H1 (cell line): ENCODE data around the gene DPEP2. TPM values are rescaled to one million over a fixed set of nuclear protein-coding genes. Genes with fewer than 3 reads are reported as not detected.

ENCODE experiments used
- BRCA1 ChIP-seq: IDR thresholded peaks from 2 replicates; pipeline ENCODE4 v1.6.1; 2012; ENCODE audit warnings: low read depth, low read length, improper control_type of control experiment
- CHD1 ChIP-seq: IDR thresholded peaks from 2 replicates; pipeline ENCODE4 v1.6.1; 2012; ENCODE audit warnings: low read depth, low read length, improper control_type of control experiment
- HDAC6 ChIP-seq: IDR thresholded peaks from one replicate; pipeline ENCODE4 v1.7.1; 2012; ENCODE audit warnings: low read depth, mild to moderate bottlenecking, inconsistent platforms, low read length, moderate library complexity
- JUND ChIP-seq: IDR thresholded peaks from 2 replicates; pipeline ENCODE4 v1.6.1; 2011; ENCODE audit warnings: mild to moderate bottlenecking, improper control_type of control experiment, low read length
- KDM1A ChIP-seq: fragments of 200-600, 300-600 bp; sonication (generic); IDR thresholded peaks from 2 replicates; pipeline ENCODE4 v1.7.1; 2016; ENCODE audit warnings: mild to moderate bottlenecking, low read length, borderline replicate concordance
- MAFK ChIP-seq: IDR thresholded peaks from 2 replicates; pipeline ENCODE4 v1.6.1; 2012; ENCODE audit warnings: low read depth, mild to moderate bottlenecking, improper control_type of control experiment, low read length
- SP4 ChIP-seq: IDR thresholded peaks from 2 replicates; pipeline ENCODE4 v1.6.1; 2012; ENCODE audit warnings: low read length, inconsistent platforms
- SUZ12 ChIP-seq: fragments of 200-600 bp; sonication (generic); IDR thresholded peaks from 2 replicates; pipeline ENCODE4 v1.6.1; 2012; ENCODE audit warnings: mild to moderate bottlenecking, inconsistent platforms, low read length, moderate library complexity, mixed read lengths
- TCF12 ChIP-seq: IDR thresholded peaks from 2 replicates; pipeline ENCODE4 v1.6.1; 2011; ENCODE audit warnings: low read depth, mild to moderate bottlenecking, low read length
- polyA plus RNA-seq, 7 experiments: library from polyadenylated mRNA; depleted of rRNA in 3 of 7; stranded (reverse) in 5 of 7; unstranded in 2 of 7; fragments of >200 nt in 5 of 7; fragments of 200-250 nt in 2 of 7; gene quantifications; 1 replicate in 5 of 7; 2 replicates in 1 of 7; 4 replicates in 1 of 7; pipeline versions ENCODE4 v1.2.1 to v1.2.3, GENCODE V29; 2011 to 2013; ENCODE audit warnings: missing spikeins in 2 of 7, mixed read lengths in 2 of 7
- total RNA-seq: library from RNA; stranded (reverse); fragmentation: NEBNext Ultra II Directional; extraction: Animal tissue kit (Norgen Biotek cat#: 25700); gene quantifications from 2 replicates; pipeline ENCODE4 v1.2.1, GENCODE V29; 2021
- TF ChIP-seq, protein P1 (sequence below): fragments of 300-600 bp; sonication (generic); IDR thresholded peaks from 2 replicates; pipeline ENCODE4 v1.7.1; 2012; ENCODE audit warnings: low read length, moderate library complexity, mild to moderate bottlenecking, inconsistent platforms; ENCODE audit not compliant: insufficient replicate concordance

DPEP2 gene
- total and polyA plus RNA-seq, 2 of the 8 experiments (the other 6 are each of a cell fraction or from before 2014, with no cell fraction given), result not detected

DNA sequence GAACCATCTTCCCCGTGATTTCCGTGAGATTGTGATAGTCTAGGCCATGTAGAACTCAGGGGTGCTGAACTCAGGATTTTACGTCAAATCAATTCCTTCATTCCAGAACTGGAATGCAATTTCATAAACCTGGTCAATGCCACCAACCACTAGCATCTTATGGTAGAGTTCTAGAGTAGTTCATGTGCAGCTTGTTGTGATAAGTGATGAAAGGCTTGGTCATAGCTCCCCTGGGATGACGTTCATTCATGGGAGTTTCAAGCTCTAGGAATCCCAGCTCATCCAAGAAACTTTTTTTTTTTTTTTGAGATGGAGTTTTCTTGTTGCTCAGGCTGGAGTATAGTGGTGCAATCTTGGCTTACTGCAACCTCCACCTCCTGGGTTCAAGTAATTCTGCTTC, 3.7 kb upstream of the DPEP2 start (continued):
- TF ChIP-seq, protein P1, sequence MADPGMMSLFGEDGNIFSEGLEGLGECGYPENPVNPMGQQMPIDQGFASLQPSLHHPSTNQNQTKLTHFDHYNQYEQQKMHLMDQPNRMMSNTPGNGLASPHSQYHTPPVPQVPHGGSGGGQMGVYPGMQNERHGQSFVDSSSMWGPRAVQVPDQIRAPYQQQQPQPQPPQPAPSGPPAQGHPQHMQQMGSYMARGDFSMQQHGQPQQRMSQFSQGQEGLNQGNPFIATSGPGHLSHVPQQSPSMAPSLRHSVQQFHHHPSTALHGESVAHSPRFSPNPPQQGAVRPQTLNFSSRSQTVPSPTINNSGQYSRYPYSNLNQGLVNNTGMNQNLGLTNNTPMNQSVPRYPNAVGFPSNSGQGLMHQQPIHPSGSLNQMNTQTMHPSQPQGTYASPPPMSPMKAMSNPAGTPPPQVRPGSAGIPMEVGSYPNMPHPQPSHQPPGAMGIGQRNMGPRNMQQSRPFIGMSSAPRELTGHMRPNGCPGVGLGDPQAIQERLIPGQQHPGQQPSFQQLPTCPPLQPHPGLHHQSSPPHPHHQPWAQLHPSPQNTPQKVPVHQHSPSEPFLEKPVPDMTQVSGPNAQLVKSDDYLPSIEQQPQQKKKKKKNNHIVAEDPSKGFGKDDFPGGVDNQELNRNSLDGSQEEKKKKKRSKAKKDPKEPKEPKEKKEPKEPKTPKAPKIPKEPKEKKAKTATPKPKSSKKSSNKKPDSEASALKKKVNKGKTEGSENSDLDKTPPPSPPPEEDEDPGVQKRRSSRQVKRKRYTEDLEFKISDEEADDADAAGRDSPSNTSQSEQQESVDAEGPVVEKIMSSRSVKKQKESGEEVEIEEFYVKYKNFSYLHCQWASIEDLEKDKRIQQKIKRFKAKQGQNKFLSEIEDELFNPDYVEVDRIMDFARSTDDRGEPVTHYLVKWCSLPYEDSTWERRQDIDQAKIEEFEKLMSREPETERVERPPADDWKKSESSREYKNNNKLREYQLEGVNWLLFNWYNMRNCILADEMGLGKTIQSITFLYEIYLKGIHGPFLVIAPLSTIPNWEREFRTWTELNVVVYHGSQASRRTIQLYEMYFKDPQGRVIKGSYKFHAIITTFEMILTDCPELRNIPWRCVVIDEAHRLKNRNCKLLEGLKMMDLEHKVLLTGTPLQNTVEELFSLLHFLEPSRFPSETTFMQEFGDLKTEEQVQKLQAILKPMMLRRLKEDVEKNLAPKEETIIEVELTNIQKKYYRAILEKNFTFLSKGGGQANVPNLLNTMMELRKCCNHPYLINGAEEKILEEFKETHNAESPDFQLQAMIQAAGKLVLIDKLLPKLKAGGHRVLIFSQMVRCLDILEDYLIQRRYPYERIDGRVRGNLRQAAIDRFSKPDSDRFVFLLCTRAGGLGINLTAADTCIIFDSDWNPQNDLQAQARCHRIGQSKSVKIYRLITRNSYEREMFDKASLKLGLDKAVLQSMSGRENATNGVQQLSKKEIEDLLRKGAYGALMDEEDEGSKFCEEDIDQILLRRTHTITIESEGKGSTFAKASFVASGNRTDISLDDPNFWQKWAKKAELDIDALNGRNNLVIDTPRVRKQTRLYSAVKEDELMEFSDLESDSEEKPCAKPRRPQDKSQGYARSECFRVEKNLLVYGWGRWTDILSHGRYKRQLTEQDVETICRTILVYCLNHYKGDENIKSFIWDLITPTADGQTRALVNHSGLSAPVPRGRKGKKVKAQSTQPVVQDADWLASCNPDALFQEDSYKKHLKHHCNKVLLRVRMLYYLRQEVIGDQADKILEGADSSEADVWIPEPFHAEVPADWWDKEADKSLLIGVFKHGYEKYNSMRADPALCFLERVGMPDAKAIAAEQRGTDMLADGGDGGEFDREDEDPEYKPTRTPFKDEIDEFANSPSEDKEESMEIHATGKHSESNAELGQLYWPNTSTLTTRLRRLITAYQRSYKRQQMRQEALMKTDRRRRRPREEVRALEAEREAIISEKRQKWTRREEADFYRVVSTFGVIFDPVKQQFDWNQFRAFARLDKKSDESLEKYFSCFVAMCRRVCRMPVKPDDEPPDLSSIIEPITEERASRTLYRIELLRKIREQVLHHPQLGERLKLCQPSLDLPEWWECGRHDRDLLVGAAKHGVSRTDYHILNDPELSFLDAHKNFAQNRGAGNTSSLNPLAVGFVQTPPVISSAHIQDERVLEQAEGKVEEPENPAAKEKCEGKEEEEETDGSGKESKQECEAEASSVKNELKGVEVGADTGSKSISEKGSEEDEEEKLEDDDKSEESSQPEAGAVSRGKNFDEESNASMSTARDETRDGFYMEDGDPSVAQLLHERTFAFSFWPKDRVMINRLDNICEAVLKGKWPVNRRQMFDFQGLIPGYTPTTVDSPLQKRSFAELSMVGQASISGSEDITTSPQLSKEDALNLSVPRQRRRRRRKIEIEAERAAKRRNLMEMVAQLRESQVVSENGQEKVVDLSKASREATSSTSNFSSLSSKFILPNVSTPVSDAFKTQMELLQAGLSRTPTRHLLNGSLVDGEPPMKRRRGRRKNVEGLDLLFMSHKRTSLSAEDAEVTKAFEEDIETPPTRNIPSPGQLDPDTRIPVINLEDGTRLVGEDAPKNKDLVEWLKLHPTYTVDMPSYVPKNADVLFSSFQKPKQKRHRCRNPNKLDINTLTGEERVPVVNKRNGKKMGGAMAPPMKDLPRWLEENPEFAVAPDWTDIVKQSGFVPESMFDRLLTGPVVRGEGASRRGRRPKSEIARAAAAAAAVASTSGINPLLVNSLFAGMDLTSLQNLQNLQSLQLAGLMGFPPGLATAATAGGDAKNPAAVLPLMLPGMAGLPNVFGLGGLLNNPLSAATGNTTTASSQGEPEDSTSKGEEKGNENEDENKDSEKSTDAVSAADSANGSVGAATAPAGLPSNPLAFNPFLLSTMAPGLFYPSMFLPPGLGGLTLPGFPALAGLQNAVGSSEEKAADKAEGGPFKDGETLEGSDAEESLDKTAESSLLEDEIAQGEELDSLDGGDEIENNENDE, result no peak
- no peak for TF ChIP-seq TCF12
- no peak for TF ChIP-seq SP4
- TF ChIP-seq JUND, result no peak
- no peak for TF ChIP-seq HDAC6
- TF ChIP-seq CHD1, result no peak
- TF ChIP-seq SUZ12, result no peak
- TF ChIP-seq KDM1A, result no peak
- no peak for TF ChIP-seq MAFK
- TF ChIP-seq BRCA1, result no peak
